Karpas-422 (cell line): ENCODE results near the gene SPOCK2. TPM values are rescaled to one million over a fixed set of nuclear protein-coding genes. Genes with fewer than 3 reads are reported as not detected.

Experiments
- DNase-seq: peaks from one replicate; pipeline ENCODE4 v3.0.0-alpha.2; 2015
- H2AFZ ChIP-seq: fragments of 200-600 bp; sonication (generic); 2 replicates; pipeline ENCODE4 v1.6.1; 2014; ENCODE audit warnings: antibody characterized with exemption, low read length, mixed read lengths
- H3K27ac ChIP-seq: fragments of 200-600 bp; sonication (generic); 2 replicates; pipeline ENCODE4 v1.5.1; 2014; ENCODE audit warnings: mild to moderate bottlenecking, low read length, moderate library complexity
- H3K27me3 ChIP-seq: fragments of 200-600 bp; sonication (generic); 2 replicates; pipeline ENCODE4 v1.6.1; 2014; ENCODE audit warnings: low read length, mixed read lengths
- H3K36me3 ChIP-seq: fragments of 200-600 bp; sonication (generic); 2 replicates; pipeline ENCODE4 v1.6.1; 2014; ENCODE audit warnings: low read length, mixed read lengths; ENCODE audit not compliant: insufficient read depth
- H3K4me1 ChIP-seq: fragments of 200-600 bp; sonication (generic); 2 replicates; pipeline ENCODE4 v1.6.1; 2014; ENCODE audit warnings: mild to moderate bottlenecking, low read length, mixed read lengths
- H3K4me2 ChIP-seq: fragments of 200-600 bp; sonication (generic); 2 replicates; pipeline ENCODE4 v1.6.1; 2014; ENCODE audit warnings: low read length, low read depth, mild to moderate bottlenecking; ENCODE audit not compliant: poor library complexity, severe bottlenecking
- H3K4me3 ChIP-seq: fragments of 200-600 bp; sonication (generic); 2 replicates; pipeline ENCODE4 v1.5.1; 2014; ENCODE audit warnings: mild to moderate bottlenecking, antibody characterized with exemption, low read length, mixed read lengths
- H3K79me2 ChIP-seq: fragments of 200-600 bp; sonication (generic); 2 replicates; pipeline ENCODE4 v1.6.1; 2014; ENCODE audit warnings: mild to moderate bottlenecking, low read length, mixed read lengths
- H3K9ac ChIP-seq: fragments of 200-600 bp; sonication (generic); 2 replicates; pipeline ENCODE4 v1.6.0; 2014; ENCODE audit warnings: low read length
- H3K9me2 ChIP-seq: fragments of 200-600 bp; sonication (generic), shearing (Covaris generic); replicated peaks from 2 replicates; pipeline ENCODE4 v1.6.0; 2014; ENCODE audit warnings: mild to moderate bottlenecking, low read length, moderate library complexity; ENCODE audit not compliant: insufficient read depth
- H3K9me3 ChIP-seq: fragments of 300-700, 200-600 bp; sonication (generic); 2 replicates; pipeline ENCODE4 v1.6.1; 2014; ENCODE audit warnings: low read length, mixed read lengths
- H4K20me1 ChIP-seq: fragments of 200-600 bp; sonication (generic); 2 replicates; pipeline ENCODE4 v1.6.1; 2014; ENCODE audit warnings: mild to moderate bottlenecking, antibody characterized with exemption, low read length, low read depth; ENCODE audit not compliant: insufficient read depth
- total RNA-seq: library from RNA; depleted of rRNA; stranded (reverse); fragments of >200 nt; shearing (Covaris generic); gene quantifications from 2 replicates; pipeline ENCODE4 v1.2.3, GENCODE V29; 2014; ENCODE audit warnings: low replicate concordance; rRNA removed

SPOCK2 gene
- total RNA-seq, 1 experiment from 2014 or later, result not detected

GRCh38 chr10:72009425-72010081 is 78.8 kb downstream of the SPOCK2 start:
- no peak overlapping the region for H2AFZ ChIP-seq
- DNase-seq, result no peak
- H4K20me1 ChIP-seq, result no peaks in the 10 kb centered on the region
- no peak overlapping the region for H3K4me2 ChIP-seq
- H3K79me2 ChIP-seq, result no peaks in the 10 kb centered on the region
- H3K9me2 ChIP-seq, result no peaks in the 10 kb centered on the region
- H3K4me3 ChIP-seq, result no peak overlapping the region
- H3K9me3 ChIP-seq, result no peaks in the 10 kb centered on the region
- no peaks in the 10 kb centered on the region for H3K27me3 ChIP-seq
- H3K36me3 ChIP-seq, result no peaks in the 10 kb centered on the region
- no peak overlapping the region for H3K27ac ChIP-seq
- no peaks in the 10 kb centered on the region for H3K4me1 ChIP-seq
- no peak overlapping the region for H3K9ac ChIP-seq

- H3K9me3 ChIP-seq, result no peaks in the 10 kb centered on the region
- no peaks in the 10 kb centered on the region for H3K9me2 ChIP-seq
- no peak overlapping the region for H3K9ac ChIP-seq
- H3K4me3 ChIP-seq, result no peak overlapping the region
- H3K4me2 ChIP-seq, result no peak overlapping the region
- no peaks in the 10 kb centered on the region for H3K4me1 ChIP-seq
- no peaks in the 10 kb centered on the region for H3K27me3 ChIP-seq
- no peaks in the 10 kb centered on the region for H3K79me2 ChIP-seq
- H3K36me3 ChIP-seq, result no peaks in the 10 kb centered on the region
- no peaks in the 10 kb centered on the region for H4K20me1 ChIP-seq
- H2AFZ ChIP-seq, result no peak overlapping the region
- no peak overlapping the region for H3K27ac ChIP-seq
- no peak for DNase-seq
Observed at GRCh38 chr10:72009051-72009424, 79.3 kb downstream of the SPOCK2 start.

Other genes starting within 250 kb of the SPOCK2 start
- gene PSAP, start 237.3 kb downstream of the SPOCK2 start, total RNA-seq, result 114 and 201 TPM in 2 replicates
- not detected in 2 replicates for gene CHST3, start 124.2 kb downstream of the SPOCK2 start, total RNA-seq
- gene ANAPC16, start 127.5 kb upstream of the SPOCK2 start, total RNA-seq, result 90.4 and 129 TPM in 2 replicates
- gene ASCC1, start 127.7 kb upstream of the SPOCK2 start, total RNA-seq, result 26.0 and 27.8 TPM in 2 replicates
- 331 and 583 TPM in 2 replicates for gene DDIT4, start 185.4 kb upstream of the SPOCK2 start, total RNA-seq